HG02840 (cell line): Measurements from ENCODE around the gene SYNE1.

ENCODE experiments used
- ATAC-seq: cut with Tn5 transposase; IDR thresholded peaks from one replicate; pipeline ENCODE4 v1.9.1; 2021; ENCODE audit warnings: mild to moderate bottlenecking, moderate library complexity, moderate number of reproducible peaks; ENCODE audit not compliant: unreplicated experiment, low FRiP score

SYNE1 gene

GRCh38 chr6:152123076-152123475 is 514.1 kb downstream of the SYNE1 start:
- no peak for ATAC-seq

GRCh38 chr6:152122434-152122833 is 514.7 kb downstream of the SYNE1 start:
- ATAC-seq, result no peak

- no peak for ATAC-seq
Observed at GRCh38 chr6:152121910-152122309, 515.3 kb downstream of the SYNE1 start.

DNA sequence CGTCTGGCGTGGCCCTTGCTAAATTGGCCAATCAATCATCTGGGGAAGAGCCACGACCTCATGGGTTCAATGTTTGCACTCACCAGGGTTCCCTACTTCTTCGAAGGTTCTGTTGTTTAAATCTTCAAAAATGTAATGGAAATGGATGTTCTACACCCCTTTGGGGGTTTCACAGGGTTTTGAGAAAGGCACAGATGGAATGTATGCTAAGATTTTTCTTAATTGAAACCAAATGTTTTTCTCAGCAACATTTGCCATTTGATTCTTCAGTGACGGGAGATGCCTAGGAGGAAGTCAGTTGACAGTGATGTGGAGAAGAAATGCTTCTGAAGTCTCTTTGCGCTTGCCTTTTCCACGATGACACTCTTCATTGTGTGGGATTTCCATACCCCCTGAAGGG is 517.3 kb downstream of the SYNE1 start:
- ATAC-seq, result no peak

GRCh38 chr6:152118678-152119077 is 518.5 kb downstream of the SYNE1 start:
- ATAC-seq, result no peak

DNA sequence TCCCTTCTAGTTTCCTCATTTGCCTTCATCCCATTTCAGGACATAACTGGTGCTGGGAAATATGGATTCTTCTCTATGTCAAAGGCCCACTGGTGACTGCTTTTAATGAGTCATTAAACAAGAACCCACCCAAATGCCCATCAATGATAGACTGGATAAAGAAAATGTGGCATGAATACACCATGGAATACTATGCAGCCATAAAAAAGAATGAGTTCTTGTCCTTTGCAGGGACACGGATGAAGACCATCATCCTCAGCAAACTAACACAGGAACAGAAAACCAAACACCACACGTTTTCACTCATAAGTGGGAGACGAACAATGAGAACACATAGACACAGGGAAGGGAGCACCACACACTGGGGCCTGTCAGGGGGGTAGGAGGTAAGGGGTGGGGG is 518.9 kb downstream of the SYNE1 start:
- no peak for ATAC-seq

- ATAC-seq, result no peak
Observed at GRCh38 chr6:152117156-152118133, 519.7 kb downstream of the SYNE1 start.

GRCh38 chr6:152112491-152113261 is 524.5 kb downstream of the SYNE1 start:
- no peak for ATAC-seq

DNA sequence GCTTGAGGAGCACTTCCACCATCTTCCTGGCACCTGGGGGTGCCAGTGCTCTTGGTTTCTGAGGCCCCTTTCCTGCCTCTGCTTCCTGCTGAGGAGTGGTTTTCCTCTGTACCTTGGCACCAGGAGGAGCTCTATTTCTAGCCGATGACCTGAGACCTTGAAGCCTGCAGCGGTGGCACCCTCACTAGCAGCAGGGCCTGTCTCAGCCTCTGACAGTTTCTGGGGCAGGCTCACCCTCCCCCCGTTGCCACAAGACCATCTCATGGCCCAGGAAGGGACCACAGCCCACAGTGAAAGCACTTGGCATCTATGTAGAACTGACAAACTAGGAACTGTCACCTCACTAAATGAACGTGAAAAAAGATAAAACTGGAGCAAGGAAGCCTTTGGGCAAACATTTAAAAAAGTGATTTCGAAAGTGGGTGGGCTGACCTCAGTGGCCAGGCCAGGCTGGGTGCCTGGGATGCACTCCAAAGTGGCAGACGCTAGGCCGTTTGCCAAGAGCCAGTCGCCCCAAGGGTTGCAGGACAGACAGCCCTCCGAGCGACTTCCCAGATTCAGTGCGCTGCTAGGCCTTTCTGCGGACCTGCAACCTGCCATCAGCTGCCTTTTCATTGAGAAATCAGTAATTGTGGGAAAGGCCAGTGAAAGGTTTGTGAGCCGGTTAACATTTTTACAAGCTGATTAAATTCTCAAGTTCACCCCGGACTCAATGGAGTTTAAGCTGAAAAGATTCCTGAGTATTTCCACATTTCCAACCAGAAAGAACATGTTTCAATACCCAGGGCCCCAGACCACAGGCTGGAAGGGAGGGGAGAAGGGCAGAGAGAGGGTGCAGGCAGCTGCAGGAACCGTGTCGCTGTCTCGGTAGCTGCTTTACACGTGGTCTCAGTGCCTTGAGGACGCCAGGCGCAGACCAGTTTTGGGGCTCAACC is 526.0 kb downstream of the SYNE1 start:
- ATAC-seq, result no peak

DNA sequence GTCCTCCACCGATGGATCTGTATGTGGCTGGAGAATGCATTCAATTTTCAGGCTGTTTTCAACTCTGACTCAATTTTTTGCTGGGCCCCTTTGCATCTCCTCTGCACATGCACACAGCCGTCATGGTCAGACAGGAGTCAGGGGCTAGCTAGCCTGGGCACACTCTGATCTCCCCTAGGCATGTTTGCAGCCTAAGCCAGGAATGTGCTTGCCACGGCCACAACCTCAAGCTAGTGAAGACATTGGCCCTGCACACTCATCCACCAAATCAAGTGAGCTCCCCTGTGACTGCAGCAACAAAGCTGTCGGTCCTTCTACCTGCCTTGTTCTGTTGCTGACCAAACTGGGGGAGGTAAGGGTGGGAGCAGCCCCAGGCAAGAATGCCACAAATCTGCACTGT is 529.2 kb downstream of the SYNE1 start:
- no peak for ATAC-seq

- no peak for ATAC-seq
Observed at GRCh38 chr6:152100183-152100618, 537.0 kb downstream of the SYNE1 start.

DNA sequence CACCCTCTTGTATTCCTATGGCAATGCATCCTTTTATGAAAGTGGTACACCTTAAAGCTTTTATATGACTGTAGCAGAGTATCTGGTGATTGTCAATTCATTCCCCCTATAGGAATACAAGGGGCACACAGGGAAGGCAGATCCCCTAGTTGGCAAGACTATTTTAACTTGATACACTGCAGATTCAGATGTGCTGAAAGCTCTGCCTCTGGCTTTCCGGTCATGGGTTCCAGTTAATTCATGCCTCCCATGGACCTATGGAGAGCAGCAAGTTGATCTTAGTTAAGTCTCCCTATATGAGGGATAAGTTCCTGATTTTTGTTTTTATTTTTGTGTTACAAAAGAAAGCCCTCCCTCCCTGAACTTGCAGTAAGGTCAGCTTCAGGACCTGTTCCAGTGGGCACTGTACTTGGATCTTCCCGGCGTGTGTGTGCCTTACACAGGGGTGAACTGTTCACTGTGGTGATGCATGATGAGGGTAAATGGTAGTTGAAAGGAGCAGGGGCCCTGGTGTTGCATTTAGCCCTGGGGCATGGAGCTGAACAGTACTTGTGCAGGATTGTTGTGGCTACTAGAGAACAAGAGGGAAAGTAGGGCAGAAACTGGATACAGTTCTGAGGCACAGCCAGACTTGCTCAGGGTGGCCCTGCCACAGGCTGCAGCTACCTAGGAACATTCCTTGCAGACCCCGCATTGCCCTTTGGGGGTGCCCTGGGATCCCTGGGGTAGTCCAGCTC is 537.5 kb downstream of the SYNE1 start:
- ATAC-seq, result no peak

GRCh38 chr6:152098683-152099082 is 538.5 kb downstream of the SYNE1 start:
- ATAC-seq, result no peak

DNA sequence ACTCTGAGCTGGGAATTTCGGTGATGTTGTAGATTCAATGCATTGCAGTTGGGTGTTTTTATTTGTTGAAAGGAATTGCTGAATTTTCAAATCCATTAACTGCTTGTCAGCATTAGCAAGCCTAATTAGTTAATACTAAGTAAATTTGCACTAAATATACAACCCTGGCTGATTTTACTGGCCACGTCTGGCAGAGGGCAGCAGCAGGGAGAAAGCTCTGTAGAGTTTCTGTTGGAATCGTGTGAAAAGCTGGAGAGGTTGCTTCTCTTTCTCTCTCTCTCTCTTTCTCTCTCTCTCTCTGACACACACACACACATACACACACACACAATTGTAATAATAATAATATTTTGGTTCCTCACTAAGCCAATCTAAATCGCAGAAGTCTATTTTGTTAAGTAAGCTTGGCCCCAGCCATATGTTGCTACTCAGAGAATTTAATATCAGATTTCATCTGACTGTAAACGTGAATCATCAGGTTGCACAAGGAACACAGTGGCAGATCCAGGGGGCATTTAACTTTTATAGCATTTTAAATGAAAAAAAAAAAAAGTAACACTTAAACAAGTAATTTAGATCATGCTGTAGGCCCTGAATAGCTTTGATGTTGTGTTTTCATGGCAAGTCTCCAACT is 540.2 kb downstream of the SYNE1 start:
- ATAC-seq, result no peak

- ATAC-seq, result no peak
Observed at GRCh38 chr6:152094992-152095592, 542.1 kb downstream of the SYNE1 start.

DNA sequence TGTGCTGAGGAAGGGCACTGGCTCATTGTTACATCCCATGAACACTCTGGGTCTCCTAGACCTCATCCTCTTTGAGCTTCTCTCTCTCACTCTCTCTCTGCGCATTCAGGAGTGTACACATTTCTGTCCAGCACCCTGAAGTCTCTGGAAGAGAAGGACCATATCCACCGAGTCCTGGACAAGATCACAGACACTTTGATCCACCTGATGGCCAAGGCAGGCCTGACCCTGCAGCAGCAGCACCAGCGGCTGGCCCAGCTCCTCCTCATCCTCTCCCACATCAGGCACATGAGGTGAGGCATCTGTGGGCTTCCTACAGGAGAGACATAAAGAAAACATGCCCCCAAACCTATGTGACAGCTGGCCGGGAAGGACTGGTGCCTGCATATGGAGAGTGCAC is 542.9 kb downstream of the SYNE1 start:
- no peak for ATAC-seq

GRCh38 chr6:152093711-152094110 is 543.5 kb downstream of the SYNE1 start:
- ATAC-seq, result no peak

- ATAC-seq, result no peak
Observed at GRCh38 chr6:152091851-152092341, 545.3 kb downstream of the SYNE1 start.

- no peak for ATAC-seq
Observed at GRCh38 chr6:152091201-152091600, 546.0 kb downstream of the SYNE1 start.
